Neuronal stem cell (in vitro differentiated cells): ENCODE results near the gene SHISA4.
"Not testable (repeated sequence)": the region's sequence is repeated elsewhere in the genome, so short reads cannot be mapped to it uniquely, and the experiment has no call there.

Experiments used
- DNase-seq: peaks from one replicate; pipeline ENCODE4 v3.0.0-alpha.2; 2013; ENCODE audit warnings: low spot score
- H2AFZ ChIP-seq: one replicate; pipeline ENCODE4 v1.6.1; 2013; ENCODE audit warnings: mild to moderate bottlenecking, low read length, inconsistent platforms
- H2AK5ac ChIP-seq: 2 replicates; pipeline ENCODE4 v1.6.1; 2013; ENCODE audit warnings: low read depth, mild to moderate bottlenecking, inconsistent platforms, low read length, moderate library complexity, mixed read lengths
- H2BK120ac ChIP-seq: 2 replicates; pipeline ENCODE4 v1.6.1; 2013; ENCODE audit warnings: low read depth, mild to moderate bottlenecking, inconsistent platforms, low read length, moderate library complexity, mixed read lengths
- H2BK12ac ChIP-seq: one replicate; pipeline ENCODE4 v1.6.1; 2013; ENCODE audit warnings: low read length, inconsistent platforms
- H2BK15ac ChIP-seq: 2 replicates; pipeline ENCODE4 v1.6.1; 2013; ENCODE audit warnings: mild to moderate bottlenecking, low read length, inconsistent platforms, mixed read lengths
- H2BK5ac ChIP-seq: one replicate; pipeline ENCODE4 v1.6.1; 2013; ENCODE audit warnings: inconsistent platforms, mild to moderate bottlenecking, low read length, moderate library complexity
- H3K14ac ChIP-seq: one replicate; pipeline ENCODE4 v1.6.1; 2013; ENCODE audit warnings: low read length, inconsistent platforms
- H3K18ac ChIP-seq: 2 replicates; pipeline ENCODE4 v1.6.1; 2013; ENCODE audit warnings: low read length, inconsistent platforms
- H3K23ac ChIP-seq: 2 replicates; pipeline ENCODE4 v1.6.1; 2013; ENCODE audit warnings: low read depth, mild to moderate bottlenecking, mixed read lengths, low read length, inconsistent platforms; ENCODE audit not compliant: poor library complexity
- H3K27ac ChIP-seq: replicated peaks from 3 replicates; pipeline ENCODE4 v1.5.1; 2013; ENCODE audit warnings: low read length, inconsistent platforms
- H3K27me3 ChIP-seq, 3 experiments: 2 replicates each; pipeline ENCODE4 v1.6.1; 2013; ENCODE audit warnings: low read length in 3 of 3, mild to moderate bottlenecking in 2 of 3, inconsistent platforms in 1 of 3, low read depth in 1 of 3, mixed read lengths in 1 of 3, moderate library complexity in 1 of 3; ENCODE audit not compliant: control insufficient read depth in 3 of 3, insufficient read depth in 3 of 3
- H3K36me3 ChIP-seq, 2 donors: replicated peaks in 1 of 2; 2 replicates each; pipeline ENCODE4 v1.6.1; 2013; ENCODE audit warnings: low read length in 2 of 2; ENCODE audit not compliant: control insufficient read depth in 2 of 2, insufficient read depth in 2 of 2
- H3K4ac ChIP-seq: 2 replicates; pipeline ENCODE4 v1.6.1; 2013; ENCODE audit warnings: inconsistent platforms, mild to moderate bottlenecking, low read length, moderate library complexity
- H3K4me1 ChIP-seq, 2 donors: 1 replicate in 1 of 2; 2 replicates in 1 of 2; pipeline ENCODE4 v1.6.1; 2013; ENCODE audit warnings: low read length in 2 of 2, low read depth in 1 of 2; ENCODE audit not compliant: control insufficient read depth in 2 of 2, insufficient read depth in 1 of 2
- H3K4me2 ChIP-seq: one replicate; pipeline ENCODE4 v1.6.1; 2013; ENCODE audit warnings: mild to moderate bottlenecking, low read length, inconsistent platforms; ENCODE audit not compliant: insufficient read depth, poor library complexity, severe bottlenecking
- H3K4me3 ChIP-seq, 2 donors: 2 replicates each; pipeline ENCODE4 v1.5.1; 2013; ENCODE audit warnings: low read length in 2 of 2, mild to moderate bottlenecking in 2 of 2, inconsistent platforms in 1 of 2, moderate library complexity in 1 of 2
- H3K79me1 ChIP-seq: one replicate; pipeline ENCODE4 v1.6.1; 2013; ENCODE audit warnings: low read depth, mild to moderate bottlenecking, inconsistent platforms, low read length, moderate library complexity
- H3K9ac ChIP-seq: one replicate; pipeline ENCODE4 v1.6.1; 2013; ENCODE audit warnings: mild to moderate bottlenecking, low read depth, low read length, inconsistent platforms; ENCODE audit not compliant: poor library complexity
- H3K9me3 ChIP-seq, 2 donors: replicated peaks in 1 of 2; 2 replicates each; pipeline versions ENCODE3 to v1.6.1; 2013; ENCODE audit warnings: low read length in 2 of 2, mild to moderate bottlenecking in 2 of 2, inconsistent platforms in 1 of 2, low read depth in 1 of 2, mixed read lengths in 1 of 2, moderate library complexity in 1 of 2; ENCODE audit not compliant: control insufficient read depth in 2 of 2, insufficient read depth in 1 of 2
- H4K8ac ChIP-seq: one replicate; pipeline ENCODE4 v1.6.1; 2013; ENCODE audit warnings: low read depth, mild to moderate bottlenecking, inconsistent platforms, low read length, moderate library complexity
- H4K91ac ChIP-seq: one replicate; pipeline ENCODE4 v1.6.1; 2013; ENCODE audit warnings: low read length, low read depth, mild to moderate bottlenecking, inconsistent platforms; ENCODE audit not compliant: poor library complexity
- WGBS, 2 donors: extraction: QIAGEN DNeasy Blood & Tissue Kit; methylation state at CpG; one replicate each; pipeline ENCODE4 v1.1.7; 2013; ENCODE audit warnings: missing lambda C conversion rate in 2 of 2, mixed read lengths in 1 of 2; ENCODE audit not compliant: insufficient read length in 2 of 2, insufficient replicate concordance in 1 of 2; ENCODE audit errors: extremely low coverage in 2 of 2; 5-methylcytosine and 5-hydroxymethylcytosine counted together

The SHISA4 gene

DNA sequence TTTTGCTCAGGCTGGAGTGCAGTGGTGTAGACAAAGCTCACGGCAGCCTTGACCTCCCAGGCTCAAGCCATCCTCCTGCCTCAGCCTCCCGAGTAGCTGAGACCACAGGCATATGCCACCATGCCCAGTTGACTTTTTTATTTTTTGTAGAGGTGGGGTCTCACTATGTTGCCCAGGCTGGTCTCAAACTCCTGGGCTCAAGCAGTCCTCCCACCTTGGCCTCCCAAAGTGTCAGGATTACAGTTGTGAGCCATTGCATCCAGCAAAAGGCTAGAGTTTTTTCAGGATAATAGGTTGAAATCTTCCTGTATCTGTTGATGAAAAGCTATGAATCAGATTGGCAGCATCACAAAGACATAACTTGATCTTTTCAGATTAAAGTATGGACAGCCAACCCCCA lies 32.0 kb upstream of the SHISA4 start:
- H3K27me3 ChIP-seq, DNase-seq, H3K4me3 ChIP-seq, H3K9me3 ChIP-seq, H2BK120ac ChIP-seq, H3K4me1 ChIP-seq, H3K18ac ChIP-seq, H2BK5ac ChIP-seq, H2AFZ ChIP-seq, H4K8ac ChIP-seq, H3K4ac ChIP-seq, H2AK5ac ChIP-seq, H3K79me1 ChIP-seq, H3K9ac ChIP-seq, H3K14ac ChIP-seq, H4K91ac ChIP-seq, H2BK12ac ChIP-seq, H3K23ac ChIP-seq, H3K4me2 ChIP-seq, H2BK15ac ChIP-seq, H3K27ac ChIP-seq: not testable (repeated sequence)
- peaks cover 45 to 100% of the 10 kb centered on the region in 2 donors for H3K36me3 ChIP-seq
- no CpG with 5 or more reads among the region's 2 CpGs for WGBS, 2 donors

DNA sequence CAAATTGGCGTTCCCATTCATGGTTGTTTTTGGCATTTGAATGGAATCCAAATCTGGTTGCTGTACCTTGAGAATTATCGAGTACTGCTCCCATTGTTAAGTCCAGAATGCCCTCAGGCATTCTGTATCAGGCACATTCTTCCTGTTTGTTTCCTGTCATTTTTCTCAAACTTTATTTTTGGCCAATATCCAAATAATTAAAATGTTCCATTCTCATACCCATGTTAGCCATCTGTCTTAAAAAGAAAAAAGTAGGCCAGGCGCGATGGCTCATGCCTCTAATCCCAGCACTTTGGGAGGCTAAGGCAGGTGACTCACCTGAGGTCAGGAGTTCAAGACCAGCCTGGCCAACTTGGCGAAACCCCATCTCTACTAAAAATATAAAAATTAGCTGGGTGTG lies 29.3 kb upstream of the SHISA4 start:
- Histone ChIP-seq H2AK5ac (no peak overlapping the region), H3K4me3 (no peak overlapping the region), H3K23ac (no peak overlapping the region), H3K4me1 (no peaks in the 10 kb centered on the region), H2BK120ac (no peak overlapping the region), H3K79me1 (no peaks in the 10 kb centered on the region), H3K9me3 (no peaks in the 10 kb centered on the region), H2BK15ac (no peak overlapping the region), H2BK12ac (no peak overlapping the region), H3K4me2 (no peak overlapping the region), H3K18ac (no peak overlapping the region), H3K27me3 (no peaks in the 10 kb centered on the region), H3K4ac (no peak overlapping the region), H3K27ac (no peak overlapping the region), H2AFZ (no peak overlapping the region), H3K9ac (no peak overlapping the region), H3K36me3 (peaks cover 37 to 98% of the 10 kb centered on the region in 2 donors), H4K8ac (no peak overlapping the region), H2BK5ac (no peak overlapping the region), H3K14ac (no peak overlapping the region), H4K91ac (no peak overlapping the region)
- DNase-seq, result no peak
- no CpG with 5 or more reads among the region's 5 CpGs for WGBS, 2 donors

DNA sequence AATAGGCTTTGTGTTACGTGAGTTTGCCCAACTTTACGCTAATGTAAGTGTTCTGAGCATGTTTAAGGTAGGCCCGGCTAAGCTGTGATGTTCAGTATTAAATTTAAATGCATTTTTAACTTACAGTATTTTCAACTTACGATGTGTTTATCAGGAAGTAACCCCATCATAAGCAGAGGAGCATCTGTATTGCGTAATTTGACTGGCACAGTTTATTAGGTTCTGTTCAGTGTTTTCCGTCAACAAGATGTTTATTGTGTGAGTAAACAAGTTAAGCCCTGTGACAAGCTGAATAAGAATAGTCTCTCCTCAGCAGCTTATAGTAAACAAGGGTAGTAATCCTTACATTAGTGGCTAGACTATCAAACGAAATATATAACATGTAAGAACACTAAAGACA lies 27.2 kb upstream of the SHISA4 start:
- Histone ChIP-seq H2AFZ (no peak overlapping the region), H2BK120ac (no peak overlapping the region), H3K23ac (no peak overlapping the region), H3K9ac (no peak overlapping the region), H3K4me2 (no peak overlapping the region), H2BK5ac (no peak overlapping the region), H3K4me3 (no peak overlapping the region), H3K14ac (no peak overlapping the region), H3K79me1 (no peaks in the 10 kb centered on the region), H3K4ac (no peak overlapping the region), H4K8ac (no peak overlapping the region), H2AK5ac (no peak overlapping the region), H3K27me3 (no peaks in the 10 kb centered on the region), H2BK15ac (no peak overlapping the region), H4K91ac (no peak overlapping the region), H3K18ac (no peak overlapping the region), H3K4me1 (no peaks in the 10 kb centered on the region), H3K9me3 (no peaks in the 10 kb centered on the region), H2BK12ac (no peak overlapping the region), H3K36me3 (peaks cover 33 to 98% of the 10 kb centered on the region in 2 donors), H3K27ac (no peak overlapping the region)
- no peak for DNase-seq
- no CpG with 5 or more reads among the region's 7 CpGs for WGBS, 2 donors

DNA sequence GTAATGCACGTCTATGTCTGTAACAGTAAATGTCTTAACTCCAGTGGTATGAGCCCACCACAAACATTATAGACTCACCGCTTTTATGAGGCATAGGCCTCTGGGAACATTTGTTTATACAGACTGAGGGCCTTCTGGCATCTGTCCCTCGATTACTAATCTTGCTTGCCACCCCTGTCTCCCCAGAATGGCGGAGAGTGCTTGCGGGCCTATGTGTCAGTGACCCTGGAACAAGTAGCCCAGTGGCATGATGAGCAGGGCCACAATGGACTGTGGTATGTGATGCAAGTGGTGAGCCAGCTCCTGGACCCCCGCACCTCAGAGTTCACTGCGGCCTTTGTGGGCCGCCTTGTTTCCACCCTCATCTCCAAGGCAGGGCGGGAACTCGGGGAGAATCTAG lies 18.3 kb upstream of the SHISA4 start:
- Histone ChIP-seq H3K4ac (no peak overlapping the region), H3K14ac (no peak overlapping the region), H3K4me1 (no peaks in the 10 kb centered on the region), H3K9me3 (peaks cover 0 to 1% of the 10 kb centered on the region in 2 donors), H2BK120ac (no peak overlapping the region), H3K27ac (no peak overlapping the region), H3K4me2 (no peak overlapping the region), H2BK12ac (no peak overlapping the region), H2BK5ac (no peak overlapping the region), H2AFZ (no peak overlapping the region), H3K9ac (no peak overlapping the region), H2BK15ac (no peak overlapping the region), H3K4me3 (no peak overlapping the region), H3K79me1 (no peaks in the 10 kb centered on the region), H4K91ac (no peak overlapping the region), H3K36me3 (peaks cover 61 to 98% of the 10 kb centered on the region in 2 donors), H3K23ac (no peak overlapping the region), H4K8ac (no peak overlapping the region), H3K18ac (no peak overlapping the region), H3K27me3 (no peaks in the 10 kb centered on the region), H2AK5ac (no peak overlapping the region)
- no peak for DNase-seq
- no CpG with 5 or more reads among the region's 10 CpGs for WGBS, 2 donors
